DMS79 treated with DMSO at 0.1 percent for 48 hours (cell line): ENCODE measurements around the gene TENM3.
"Not testable (repeated sequence)": the region's sequence is repeated elsewhere in the genome, so short reads cannot be mapped to it uniquely, and the experiment has no call there.

Experiments
- DNase-seq: peaks from one replicate; lab custom pipeline; 2025; lab: John Stamatoyannopoulos, UW

The TENM3 gene

DNA sequence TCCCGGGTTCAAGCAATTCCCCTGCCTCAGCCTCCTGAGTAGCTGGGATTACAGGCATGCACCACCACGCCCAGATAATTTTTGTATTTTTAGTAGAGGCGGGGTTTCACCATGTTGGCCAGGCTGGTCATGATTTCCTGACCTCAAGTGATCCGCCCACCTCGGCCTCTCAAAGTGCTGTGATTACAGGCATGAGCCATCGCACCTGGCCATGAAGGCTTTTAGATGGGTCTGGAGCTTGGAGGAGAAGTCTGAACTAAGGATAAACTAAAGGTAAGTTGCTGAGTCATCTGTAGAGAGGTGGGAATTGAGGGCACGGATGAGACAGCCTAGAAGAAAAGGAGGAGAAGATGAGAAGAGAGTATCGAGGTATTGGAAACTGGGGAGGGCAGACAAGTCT lies at the start of gene TENM3:
TSS of gene TENM3 (plus strand) at position 199 of the 400 bp plus-strand sequence. CDS start 80,619 bp downstream, outside the sequence.
- not testable (repeated sequence) for DNase-seq

DNA sequence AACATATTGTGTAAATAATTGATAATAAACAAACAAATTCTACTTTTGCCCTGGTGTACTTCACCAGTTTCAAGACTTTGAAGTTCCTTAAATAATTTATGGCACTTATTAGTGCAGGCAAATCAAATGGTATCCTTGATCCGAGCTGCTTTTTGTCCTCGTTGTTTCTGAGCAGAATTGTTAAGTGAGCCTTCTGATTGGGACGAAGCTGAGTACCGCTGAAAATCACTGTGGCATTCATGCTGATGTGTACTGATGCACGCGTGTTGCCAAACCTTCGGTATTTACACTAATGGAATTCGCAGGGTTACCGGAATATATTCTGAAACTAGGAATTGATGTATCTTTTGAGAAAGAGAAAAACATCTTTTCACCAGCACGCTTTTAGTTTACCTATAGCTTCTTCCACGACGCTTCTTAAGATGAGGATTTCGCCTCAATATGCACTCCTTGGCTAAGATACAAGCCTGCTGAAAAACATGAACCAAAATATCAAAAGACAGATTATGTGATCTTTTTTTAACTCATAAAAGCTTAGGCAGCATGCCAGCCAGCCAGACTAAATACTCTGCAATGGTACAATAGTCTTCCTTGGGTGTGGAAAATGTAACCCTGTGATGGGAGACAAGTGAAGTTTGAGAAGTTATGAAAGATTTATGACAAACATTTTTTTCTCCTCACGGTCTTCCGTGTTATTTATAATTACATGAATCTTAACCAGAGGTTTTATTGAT lies 48.9 kb upstream of the TENM3 start:
- DNase-seq: no peak

DNA sequence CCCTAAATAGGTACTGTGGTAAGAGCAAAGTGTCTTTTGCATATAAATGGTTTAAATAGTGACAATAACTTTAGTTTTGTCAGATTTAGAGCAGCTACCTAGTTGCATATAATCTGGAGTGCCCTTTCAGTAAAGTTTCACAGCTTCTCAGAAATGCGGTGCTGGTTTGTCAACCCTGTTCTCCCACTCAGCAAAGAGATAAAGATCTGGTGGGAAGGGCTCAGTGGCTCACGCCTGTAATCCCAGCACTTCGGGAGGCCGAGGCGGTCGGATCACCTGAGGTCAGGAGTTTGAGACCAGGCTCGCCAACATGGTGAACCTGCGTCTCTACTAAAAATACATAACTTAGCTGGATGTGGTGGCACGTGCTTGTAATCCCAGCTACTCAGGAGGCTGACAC lies 45.6 kb upstream of the TENM3 start:
- DNase-seq: no peak

DNA sequence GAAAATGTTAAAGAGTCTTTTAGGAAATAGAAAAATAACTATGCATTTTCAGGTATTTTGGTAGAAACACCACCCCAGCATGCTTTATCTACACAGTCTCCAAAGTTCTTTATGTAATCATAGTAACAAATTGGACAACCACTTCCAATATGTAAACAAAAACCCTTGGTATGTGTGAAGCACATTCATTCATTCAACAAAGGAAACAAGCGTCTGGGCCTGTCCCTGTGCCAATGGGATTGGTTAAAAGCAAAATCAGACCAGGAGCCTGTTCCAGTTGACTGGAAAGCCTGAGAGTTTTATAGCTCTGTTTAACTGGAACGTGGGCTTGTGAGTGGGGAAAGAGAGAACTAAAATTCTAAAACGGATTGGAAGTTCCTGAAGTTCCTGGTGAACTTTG lies 41.3 kb upstream of the TENM3 start:
- peak; percentile 5 for DNase-seq

DNA sequence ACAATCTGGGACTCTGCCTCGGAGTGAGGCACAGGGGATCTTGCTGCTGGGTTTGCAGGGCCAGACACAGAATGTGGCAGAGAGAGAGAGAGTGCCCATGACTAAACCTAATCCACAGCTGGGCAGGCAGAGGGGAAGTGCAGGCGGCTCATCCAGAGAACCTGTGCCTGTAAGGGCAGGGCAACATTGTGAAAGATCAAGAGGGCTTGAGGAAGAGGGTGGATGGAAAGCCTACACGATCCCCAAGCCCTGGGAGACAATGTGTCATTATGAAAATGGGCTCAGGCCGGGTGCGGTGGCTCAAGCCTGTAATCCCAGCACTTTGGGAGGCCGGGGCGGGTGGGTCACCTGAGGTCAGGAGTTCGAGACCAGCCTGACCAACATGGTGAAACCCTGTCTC lies 40.6 kb upstream of the TENM3 start:
- DNase-seq: no peak

DNA sequence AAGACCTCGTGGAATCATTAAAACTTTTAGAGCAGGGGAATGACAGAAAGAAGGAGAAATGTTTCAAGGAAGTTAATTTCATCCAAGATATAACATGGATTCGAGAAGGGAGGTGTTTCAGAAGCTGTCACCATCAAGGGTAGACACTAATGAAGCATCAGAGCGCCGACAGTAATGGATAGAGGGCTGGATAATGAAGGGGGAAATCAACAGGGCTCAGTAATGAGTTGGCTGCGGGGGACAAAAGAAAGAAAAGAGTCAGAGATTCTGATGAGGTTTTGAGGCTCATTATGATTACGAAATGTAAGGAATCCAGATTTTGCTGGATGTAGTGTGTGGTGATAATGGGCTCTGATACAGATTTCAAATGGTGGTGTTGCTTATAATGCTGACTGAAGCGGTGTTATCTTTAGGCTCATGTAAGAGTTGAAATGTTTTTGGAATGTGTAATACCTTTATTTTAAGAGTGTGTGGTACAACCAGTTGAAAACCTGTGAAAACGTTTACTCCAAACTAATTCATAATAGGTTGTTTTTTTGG lies 39.3 kb upstream of the TENM3 start:
- DNase-seq: no peak

DNA sequence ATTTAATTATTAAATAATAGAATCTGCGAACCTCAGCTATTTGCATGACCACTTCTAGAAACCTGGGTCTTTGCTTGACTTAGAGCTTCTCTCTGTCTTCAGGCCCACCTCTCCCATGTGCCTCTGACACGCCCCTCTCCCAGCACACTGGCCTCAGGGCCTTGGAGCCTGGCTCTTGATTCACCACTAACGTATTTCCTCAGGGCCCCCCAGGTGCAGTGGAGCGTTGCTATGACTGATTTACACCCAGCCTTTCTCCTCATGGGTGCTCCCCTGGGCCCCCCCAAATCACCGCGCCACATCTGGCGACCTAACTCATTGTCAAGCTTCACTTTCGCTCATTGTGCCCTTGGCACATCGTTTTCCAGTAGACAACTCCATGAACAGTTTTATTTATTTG lies 37.9 kb upstream of the TENM3 start:
- DNase-seq: no peak

DNA sequence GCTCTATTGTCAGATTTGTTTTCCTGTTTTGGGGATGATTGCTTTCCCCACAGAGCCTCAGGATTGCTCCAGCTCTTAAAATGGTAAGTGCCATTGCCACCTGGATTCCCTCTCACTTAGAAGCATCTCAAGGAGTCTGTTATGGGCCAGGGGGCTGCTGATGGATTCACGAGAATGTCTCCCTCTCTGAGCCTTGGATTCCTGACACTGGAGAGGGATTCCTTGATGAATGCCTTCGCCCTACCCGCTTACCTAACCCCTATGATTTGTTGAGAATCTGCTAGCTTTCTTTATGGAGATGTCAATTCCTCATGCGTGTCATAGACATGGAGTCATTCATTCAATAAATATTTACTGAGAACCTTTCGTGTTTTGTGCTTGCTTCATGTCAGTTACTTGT lies 36.9 kb upstream of the TENM3 start:
- DNase-seq: peak; percentile 49

DNA sequence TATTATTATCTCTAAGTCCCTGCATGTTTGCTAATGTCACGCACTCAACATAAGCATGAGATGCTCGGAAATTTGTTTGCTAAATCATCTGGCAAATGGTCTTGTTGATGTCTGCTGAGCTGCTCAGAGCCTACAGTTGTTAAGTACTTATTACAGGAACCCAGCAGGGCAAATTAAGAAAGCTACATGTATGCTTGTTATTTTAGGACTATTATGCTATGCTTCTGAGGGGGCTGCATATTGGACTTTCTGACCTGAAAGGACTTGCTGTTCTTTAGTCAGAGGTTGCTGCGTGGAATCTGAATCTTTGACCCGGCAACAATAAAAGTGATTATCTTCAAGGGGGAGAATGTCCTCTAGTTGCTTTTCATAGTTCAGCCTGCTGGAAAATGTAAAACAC lies 36.3 kb upstream of the TENM3 start:
- peak; percentile 16 for DNase-seq

DNA sequence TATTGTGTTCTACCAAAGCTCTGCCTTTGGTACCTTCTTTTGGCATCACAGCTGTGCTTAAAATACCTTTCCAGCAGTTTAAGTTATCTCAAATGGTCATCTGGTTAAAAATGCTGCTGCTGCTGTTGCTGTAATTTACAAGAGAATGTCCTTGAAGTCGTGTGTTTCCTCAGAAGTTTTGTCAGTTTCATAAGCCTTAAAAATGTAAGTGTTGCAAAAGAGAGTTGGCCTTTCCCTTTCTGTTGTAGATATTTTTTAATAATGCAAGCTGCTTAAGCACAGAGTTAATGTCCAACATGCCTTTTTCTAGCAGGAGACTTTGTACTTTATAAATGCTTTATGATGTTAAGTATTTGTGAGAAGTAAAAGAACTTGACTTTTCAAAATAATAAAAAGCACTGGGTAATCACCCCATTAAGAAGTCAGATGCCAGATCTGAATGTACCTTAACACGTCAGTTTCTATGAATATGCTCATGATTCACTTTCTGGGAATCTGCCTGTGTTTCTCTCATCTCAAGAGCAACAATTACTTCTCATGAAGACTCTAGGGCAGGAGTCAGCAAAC lies 35.3 kb upstream of the TENM3 start:
- no peak for DNase-seq

DNA sequence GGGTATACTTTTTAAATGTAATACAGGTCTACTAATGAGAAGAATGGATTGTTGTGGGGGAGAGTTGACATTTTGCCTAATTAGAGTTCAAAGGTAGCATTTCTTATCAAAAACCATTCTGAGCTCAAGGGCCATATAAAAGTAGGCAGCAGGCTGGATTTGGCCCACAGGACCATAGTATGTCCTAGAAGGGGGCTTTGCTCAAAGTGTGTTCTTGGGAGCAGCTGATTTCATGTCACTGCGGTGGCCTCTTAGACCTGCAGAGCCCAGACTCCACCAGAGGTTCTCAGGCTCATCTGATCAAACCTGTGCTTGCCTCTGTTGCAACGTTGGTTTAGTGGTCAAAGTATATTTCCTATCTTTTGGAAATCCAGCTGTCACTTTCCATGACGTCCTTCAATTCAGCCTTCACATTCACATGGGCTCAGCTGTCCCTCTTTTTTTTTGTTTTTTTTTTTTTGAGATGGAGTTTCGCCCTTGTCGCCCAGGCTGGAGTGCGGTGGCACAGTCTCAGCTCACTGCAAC lies 34.6 kb upstream of the TENM3 start:
- no peak for DNase-seq

DNA sequence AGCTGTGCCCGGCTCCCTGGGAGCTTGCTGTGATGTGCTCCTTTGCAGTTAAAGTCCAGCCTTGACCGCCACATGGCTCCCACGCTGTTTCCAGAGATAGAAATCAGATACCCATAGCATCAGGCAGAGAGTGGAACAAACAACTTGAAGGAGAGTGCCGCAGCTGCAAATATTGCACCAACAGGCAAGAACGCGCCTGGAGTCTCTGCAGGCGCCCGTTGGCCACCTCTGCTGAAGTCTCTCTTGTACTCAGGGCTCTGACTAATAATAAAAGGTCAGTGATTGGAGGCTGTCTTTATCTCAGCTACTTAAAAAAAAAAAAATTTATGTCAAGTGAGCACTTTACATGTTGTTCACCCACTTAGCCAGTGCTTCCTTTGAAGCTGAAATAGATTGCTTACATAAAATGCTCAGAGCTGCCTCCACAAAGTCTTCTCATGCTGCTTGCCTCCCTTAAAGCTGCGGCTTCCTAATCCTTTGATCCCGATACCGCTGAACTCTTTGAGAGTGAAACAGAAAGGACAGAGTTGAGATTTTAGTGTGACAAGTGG lies 30.9 kb upstream of the TENM3 start:
- DNase-seq: peak; percentile 80

DNA sequence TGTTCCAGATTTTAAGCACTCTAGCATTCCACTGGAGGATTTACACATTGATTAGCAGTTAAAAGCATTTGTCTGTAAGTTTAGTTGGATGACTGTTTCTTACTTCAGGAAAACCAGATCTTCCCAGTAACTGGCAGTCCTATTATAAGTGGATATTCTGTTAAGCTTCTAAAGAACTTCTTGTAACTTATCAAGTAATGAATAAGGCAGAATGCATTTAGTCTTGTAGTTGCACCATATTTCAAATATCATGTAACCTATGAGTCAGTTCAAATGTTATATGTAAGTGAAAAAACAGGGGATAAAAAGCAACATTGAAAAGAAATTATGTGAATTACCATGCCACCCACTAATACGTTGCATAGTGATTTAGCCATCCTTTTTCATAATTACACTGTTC lies 30.2 kb upstream of the TENM3 start:
- peak; percentile 34 for DNase-seq

DNA sequence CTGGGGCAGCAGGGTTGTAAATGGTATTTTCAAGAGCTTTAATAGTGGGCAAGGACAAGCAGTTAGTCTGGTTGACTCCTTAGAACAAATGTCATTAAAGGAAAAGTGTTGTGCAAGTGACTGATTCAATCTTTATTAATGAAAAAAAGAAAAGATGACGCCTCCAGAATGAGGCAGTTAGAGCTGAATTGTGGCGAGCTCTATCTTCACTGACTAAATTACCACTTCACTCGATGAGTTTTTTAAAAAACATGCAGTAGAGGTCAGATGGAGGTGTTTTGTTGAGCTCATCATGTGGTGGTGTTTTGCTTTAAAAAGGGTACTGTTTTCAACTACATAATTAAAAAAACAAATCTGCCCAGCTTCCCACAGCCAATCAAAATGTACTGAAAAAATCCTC lies 28.1 kb upstream of the TENM3 start:
- DNase-seq: no peak

DNA sequence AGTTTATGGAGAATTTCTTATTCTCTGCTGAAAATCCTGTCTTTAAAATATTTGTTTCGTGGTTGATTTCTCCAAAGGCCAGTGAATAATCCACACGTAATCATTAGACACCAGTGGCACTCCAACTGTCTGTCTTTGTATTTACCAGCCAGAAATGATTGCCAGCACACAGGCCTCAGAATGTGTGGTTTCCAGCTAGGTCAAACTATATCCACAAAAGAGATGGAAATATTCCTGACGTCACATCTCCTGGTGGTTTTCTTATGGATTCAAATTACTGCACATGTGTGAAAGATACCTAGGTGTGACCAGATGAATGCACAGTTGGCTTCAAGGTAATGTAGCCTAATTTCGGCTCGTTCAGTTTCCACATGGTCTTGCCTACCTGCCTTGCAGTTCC lies 27.2 kb upstream of the TENM3 start:
- DNase-seq: no peak

DNA sequence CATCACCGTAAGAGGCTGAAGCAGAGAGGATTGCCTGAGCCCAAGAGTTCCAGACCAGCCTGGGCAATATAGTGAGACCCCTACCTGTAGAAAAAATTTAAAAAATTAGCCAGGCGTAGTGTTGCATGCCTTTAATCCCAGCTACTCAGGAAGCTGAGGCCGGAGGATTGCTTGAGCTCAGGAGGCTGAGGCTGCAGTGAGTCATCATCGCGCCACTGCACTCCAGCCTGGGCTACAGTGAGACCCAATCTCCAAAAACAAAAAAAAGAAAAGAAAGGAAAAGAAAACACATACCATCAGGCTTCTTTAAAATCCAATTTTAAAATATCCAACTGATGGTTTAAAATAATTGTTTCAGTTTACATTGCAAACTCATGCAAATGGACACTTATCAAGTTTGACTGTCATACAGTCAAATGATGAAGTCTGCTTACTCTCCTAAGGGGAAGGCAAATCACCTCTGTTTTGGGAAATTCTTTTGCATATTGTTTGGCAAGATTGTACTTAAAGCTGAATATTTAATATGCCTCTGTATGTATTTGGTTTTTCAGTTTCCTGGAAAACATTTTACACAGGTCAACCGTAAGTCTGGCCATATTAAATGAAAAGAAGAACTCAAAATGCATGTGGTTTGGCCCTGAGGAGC lies 23.7 kb upstream of the TENM3 start:
- DNase-seq: no peak

DNA sequence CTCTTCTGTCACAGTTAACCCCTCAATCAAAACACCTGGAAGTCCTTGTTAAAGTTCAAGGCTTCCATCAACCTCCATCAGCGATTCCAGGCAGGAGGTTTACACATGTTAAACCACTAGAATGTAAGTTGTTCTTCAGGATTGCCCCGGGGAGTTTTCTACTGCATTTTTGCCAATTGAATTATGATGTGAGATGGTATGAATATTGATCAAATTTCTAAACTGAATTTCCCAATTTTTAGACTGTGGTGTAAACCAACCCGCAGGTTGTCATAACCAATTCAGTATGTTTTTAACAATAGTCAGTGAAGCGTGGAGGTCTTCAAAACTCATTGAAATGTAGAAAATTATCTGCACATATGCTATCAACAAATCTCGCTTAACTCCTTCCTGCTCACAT lies 21.2 kb upstream of the TENM3 start:
- no peak for DNase-seq

DNA sequence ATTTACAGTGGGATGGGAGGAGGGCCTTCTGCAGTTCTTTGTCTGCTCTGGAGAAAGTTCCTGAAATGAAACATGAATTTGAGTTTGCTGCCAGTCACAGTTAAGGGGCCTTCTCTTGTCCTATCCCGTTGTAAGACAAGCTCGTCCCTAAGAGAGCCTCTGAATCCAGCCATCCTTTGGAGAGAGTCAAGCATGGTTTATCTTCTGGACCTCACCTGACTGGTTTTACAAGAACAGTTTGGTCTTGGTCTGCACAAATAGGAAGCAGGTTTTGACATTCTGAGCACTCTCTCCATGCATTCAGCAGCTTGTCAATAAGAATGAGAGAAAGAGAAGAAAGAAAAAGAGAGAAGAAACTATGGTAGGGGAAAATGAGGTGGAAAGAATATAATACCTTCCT lies 20.4 kb upstream of the TENM3 start:
- peak; percentile 15 for DNase-seq

DNA sequence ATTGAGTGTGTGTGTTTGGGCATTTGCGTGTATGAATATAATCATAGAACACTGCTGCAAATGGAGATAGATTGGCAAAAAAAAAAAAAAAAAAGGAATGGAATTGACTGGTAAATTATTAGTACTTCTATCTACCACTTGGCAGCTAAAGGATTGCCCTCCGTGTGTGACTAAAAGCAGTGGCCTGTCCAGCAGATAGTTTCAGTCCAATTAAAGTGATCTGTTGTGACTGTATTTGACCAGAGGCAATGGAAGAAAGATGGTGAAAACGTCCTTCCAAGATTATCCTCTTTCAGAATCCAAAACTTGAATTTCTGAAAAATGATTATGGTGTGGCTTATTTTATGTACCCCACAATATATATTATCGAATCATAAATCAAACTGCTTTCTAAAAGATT lies 19.5 kb upstream of the TENM3 start:
- DNase-seq: no peak

DNA sequence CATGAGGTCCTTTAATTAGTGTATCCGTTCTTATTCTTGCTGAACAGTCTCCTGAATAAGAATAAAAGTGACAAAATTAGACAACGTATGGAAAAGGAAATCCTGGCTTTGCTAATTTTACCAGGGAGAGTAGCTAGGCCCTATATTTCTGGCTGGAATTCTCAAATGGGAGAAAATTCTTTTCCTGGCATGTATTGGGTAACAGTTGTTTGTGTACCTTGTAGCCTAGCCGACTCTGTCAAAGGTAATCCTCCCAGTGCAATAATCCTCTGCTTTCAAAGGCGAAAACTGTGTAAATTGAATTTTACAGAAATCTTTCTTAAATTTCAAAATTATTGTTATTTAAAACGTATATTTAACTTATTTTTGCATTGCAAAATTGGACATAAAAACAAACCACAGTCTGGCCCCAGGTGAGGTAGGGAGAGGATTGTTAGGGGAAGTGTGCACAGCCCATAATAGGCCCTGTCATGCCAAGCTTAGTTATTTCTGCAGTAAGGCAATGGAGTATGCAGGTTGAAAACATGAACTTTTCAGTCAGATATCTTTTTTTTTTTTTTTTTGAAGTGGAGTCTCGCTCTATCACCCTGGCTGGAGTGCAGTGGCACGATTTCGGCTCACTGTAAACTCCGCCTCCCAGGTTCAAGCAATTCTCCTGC lies 18.9 kb upstream of the TENM3 start:
- DNase-seq: no peak

DNA sequence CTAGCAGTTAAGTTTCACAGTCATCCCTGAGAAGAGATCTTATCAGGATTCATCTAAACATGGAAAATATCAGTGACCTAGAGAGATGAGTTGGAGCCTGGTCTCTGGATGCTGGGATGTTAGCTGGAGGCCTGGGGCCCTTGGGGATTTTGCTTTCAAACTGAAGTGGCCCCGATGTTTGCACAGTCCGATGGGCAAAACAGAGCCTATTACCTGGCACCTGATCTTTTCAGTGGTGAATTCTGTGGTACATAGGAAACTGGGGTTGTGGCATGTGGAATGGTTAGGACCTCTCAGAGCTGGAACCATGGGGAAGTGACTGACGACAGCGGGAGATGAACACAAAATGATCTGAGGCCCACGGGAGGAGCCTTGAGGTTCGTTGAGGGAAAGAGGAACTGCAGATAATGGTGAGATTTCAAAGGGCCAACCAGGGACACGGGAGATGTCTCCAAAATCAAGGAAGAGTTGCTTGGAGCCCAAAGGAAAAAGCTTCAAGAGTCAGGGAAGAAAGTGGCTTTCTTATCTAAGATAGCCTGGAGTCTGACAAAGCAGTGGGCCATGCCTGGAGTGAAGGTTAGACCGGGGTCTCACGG lies 17.8 kb upstream of the TENM3 start:
- no peak for DNase-seq

DNA sequence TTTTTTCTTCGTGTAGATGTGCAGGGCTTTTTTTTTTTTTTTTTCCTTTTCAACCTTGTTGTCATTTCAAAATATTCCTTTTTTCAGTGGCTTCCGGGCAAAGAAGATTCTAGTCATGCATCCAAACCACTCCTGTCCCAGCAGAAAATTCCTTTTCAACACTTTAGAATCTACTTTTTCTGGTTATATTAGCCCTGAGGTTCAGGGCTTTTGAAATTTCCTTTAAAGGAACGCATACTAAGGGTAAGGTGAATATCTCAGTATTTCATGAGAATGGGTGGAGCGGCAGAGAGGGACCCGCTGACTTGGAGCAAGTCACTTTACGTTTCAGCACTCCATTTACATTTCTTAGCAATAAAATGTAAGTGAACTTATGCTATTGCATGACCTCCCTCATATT lies 15.6 kb upstream of the TENM3 start:
- DNase-seq: no peak
